Left renal cortex interstitium (tissue), 4 donors: ENCODE results near the gene TTLL6. TPM values are rescaled to one million over a fixed set of nuclear protein-coding genes. Genes with fewer than 3 reads are reported as not detected.

Experiments
- DNase-seq, 4 donors: peaks; one replicate each; pipeline ENCODE4 v3.0.0-alpha.2; 2013; ENCODE audit warnings: low read depth in 4 of 4, low spot score in 2 of 4, missing footprints in 1 of 4
- polyA plus RNA-seq, 4 donors: library from polyadenylated mRNA; unstranded; fragments of 120-200 nt; gene quantifications; one replicate each; pipeline ENCODE4 v1.2.1, GENCODE V29; 2013; ENCODE audit not compliant: insufficient read length in 4 of 4

The TTLL6 gene
- polyA plus RNA-seq, 4 donors, result 0.35 to 0.60 (median 0.47) TPM

DNA sequence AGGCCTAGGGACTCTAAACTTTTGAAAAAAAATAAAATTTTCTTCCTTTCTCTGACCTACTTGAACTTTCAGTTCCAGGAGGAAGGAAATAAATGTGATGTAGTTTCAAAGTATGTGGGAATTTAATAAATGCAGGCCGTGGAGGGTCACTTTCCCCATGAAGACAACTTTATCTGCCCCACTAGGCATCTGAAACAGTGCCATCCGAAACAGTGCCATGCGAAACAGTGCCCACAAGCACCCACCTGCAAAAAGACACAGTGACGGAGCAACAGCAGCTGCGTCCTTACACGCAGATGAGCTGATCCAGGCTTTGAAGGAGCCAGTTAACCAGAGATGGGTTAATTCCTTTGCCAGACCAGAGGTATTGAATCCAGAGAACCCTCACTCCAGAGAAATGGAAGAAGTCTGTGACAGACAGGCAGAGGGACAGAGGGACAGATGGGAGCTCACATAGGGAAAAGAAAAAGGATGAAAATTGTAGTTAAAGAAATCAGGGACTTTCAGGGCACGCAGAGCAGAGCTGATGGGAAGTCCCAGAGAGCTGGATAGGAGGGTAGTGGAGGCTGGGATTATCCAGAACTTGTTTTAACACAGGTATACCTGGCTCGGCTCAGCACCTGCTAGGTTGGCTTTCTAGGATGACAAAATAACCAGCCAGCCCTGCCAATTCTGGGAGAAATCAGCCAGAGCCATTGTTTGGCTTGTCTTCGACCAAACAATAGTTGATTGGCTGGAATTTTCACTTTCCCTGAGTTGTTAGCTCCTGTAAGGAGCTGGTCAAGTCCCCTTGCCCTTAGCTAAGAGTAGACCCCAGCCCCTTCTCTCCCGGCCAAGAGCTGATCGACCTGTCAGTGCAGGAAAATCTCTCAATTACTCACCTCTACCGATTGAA lies 71.4 kb downstream of the TTLL6 start:
- DNase-seq, result no peak

DNA sequence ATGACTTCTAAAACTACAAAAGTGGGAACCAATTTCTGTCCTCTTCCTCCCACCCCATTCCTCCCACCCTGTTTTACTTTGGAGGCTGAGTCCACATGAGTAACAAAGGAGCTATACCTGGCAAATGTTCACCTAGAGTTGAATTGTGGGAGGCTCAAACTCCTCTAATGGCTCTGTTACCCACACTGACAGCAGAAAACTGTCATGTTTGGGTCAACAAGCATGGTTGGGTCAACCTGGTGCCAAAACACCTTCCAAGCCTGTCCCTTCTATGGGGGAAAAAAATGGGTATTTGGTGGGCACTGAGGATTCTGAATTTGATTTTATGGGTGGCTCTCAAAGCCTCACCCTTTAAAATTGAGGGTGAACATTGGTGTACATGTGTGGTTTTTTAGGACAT lies 76.5 kb downstream of the TTLL6 start:
- DNase-seq, result no peak

DNA sequence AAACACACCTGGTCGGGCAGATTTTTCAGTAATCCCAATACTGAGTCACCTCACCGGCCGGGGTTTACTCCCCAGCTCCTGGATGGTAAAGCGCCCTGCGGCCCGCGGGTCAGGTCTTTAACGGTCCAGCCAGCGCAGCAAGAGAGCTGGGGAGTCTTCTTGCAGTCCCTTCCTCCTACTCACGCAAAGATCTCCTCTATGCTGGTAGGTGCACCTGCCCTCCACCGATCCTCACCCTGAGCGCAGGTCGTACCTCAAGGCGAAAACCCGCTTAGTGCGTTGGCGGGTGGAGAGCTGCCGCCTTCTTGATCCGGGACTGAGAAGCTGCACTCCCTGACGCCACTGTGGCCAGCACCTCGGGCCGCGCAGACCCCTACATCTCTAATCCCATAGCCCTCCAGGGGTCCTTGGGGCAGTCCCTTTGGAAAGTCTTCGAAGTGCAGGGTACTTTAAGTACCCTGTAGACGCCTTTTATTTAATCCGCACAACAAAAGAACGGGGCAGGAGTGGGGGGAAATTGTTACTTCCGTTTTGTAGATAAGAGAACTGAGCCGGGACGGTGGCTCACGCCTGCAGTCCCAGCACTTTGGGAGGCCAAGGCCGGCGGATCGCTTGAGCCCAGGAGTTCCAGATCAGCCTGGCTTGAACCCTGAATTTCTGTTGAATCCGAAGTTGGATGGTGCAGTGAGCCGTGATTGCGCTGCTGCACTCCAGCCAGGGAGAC lies 78.1 kb downstream of the TTLL6 start:
- DNase-seq, result no peak

DNA sequence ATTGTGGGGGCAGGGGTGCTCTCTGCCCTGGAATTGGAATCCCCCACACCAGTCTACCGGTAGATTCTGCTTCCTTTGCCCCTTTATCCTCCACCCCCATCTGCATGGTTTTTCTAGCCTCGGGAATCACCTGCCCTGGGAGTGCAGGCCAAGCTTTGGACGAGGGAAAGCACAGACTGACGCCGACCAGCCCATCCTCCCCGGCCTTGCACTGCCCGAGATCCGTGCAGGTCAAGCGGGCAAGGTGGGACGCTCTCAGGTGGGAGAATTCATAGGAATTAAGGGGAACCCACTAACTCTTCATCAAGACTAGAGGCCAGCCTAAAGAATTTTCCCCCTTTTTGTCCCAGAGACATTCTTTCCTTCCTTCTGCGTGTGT lies 78.6 kb downstream of the TTLL6 start:
- DNase-seq, result no peak

DNA sequence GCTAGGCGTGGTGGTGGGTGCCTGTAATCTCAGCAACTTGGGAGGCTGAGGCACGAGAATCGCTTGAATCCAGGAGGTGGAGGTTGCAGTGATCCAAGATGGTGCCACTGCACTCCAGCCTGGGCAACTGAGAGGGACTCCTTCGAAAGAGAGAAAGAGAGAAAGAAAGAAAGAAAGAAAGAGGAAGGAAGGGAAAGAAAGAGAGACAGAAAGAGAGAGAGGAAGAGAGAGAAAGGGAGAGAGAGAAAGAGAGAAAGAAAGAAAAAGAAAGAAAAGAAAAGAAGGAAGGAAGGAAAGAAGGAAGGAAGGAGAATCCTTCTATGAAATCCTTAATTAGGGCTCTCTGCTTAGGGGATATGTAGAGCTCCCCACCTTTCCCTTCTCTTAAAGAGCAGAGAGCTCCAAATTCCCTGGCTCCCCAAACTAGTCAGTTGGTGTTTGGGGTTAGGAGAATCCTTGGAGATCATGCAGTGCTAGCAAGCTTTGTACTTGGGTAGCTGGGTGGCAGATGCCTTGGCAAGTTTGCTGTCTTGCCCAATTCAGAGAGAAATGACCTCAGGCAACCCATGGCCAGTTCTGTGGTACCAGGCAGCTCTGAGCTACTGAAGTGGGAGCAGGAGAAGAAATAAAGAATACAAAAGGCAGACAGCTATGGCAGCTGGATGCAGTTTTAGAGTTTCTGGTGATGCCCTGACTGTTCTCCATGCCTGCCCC lies 79.5 kb downstream of the TTLL6 start:
- DNase-seq, result no peak

DNA sequence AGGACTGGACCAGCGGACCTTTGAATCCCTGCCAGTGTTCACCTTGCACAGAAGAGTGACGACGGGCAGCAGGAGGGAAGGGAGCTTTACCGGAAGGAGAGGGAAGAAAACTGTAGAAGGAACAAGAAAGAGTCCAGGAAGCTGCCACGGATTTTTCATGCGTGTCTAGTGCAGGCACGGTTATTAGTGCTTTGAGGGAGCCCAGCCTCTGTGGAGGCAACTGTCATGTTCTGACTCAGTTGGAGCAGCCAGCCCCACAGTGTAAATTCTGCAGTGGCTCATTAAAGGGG lies 82.0 kb downstream of the TTLL6 start:
- no peak for DNase-seq

DNA sequence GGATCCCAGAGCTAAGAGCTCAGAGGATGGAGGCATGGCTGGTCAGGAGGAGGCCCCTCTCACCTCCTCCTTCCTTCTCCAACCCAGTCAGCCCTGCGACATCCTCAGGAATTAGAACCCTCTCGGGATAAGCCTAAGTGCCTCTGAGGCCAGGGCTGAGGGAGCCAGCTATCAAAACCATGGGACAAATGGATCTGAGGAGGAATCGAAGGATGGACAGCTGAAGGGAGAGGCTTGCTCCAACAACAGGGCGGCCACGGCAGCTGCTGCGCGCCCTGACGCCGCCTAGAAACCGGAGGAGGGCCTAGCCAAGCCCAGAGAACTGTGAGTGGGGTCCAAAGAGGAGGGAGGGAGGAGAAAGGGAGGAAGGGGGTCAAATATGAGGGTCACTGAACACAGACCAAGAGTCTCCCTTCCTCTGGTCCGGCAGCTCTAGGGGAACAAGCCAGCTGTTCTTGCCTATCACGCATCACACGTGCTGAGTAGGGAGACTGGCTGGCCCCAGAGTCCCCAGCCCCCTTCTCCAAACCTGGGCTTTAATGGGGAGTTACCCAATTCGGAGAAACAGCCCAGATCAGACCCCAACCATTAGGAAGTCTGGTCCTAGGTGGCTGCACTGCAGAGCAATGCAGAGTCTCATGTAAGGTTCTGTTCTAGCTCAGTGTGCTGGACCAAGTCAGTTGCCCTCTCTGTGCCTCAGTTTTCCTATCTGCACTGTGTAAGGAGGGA lies 82.5 kb downstream of the TTLL6 start:
- no peak for DNase-seq

DNA sequence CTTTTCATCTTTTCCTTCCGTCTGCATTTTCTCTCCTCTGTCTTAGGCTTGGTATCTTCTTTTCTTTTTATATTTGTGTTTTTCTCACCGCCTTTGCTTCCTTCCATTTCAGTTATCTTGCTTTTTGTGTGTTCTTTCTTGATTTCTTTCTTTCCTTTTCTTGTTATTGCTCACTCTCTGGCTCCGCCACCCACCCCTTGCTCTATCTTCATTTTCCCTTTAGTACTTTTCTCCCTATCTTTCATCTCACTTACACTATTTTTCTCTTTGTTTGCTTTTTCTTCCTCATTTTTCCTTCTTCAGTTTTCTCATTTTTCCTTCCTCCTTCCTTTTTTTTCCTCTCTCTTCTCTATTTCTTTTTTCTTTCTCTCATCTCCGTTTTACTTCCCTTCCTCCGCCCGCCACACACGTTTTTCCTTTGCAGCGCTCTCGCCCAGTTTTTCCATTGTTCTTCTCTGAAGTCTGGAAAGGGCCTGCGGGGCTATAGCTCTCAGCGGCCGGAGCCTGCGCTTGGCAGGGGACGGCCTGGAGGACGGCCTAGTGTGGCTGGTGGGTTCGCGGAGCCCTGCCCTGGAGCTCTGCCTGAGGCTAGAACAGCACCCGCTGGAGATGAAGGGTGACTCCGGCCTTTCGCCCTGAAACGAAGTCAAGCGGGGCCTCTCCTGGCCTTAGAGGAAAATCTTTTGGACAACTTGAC lies 83.2 kb downstream of the TTLL6 start:
- DNase-seq, result no peak

DNA sequence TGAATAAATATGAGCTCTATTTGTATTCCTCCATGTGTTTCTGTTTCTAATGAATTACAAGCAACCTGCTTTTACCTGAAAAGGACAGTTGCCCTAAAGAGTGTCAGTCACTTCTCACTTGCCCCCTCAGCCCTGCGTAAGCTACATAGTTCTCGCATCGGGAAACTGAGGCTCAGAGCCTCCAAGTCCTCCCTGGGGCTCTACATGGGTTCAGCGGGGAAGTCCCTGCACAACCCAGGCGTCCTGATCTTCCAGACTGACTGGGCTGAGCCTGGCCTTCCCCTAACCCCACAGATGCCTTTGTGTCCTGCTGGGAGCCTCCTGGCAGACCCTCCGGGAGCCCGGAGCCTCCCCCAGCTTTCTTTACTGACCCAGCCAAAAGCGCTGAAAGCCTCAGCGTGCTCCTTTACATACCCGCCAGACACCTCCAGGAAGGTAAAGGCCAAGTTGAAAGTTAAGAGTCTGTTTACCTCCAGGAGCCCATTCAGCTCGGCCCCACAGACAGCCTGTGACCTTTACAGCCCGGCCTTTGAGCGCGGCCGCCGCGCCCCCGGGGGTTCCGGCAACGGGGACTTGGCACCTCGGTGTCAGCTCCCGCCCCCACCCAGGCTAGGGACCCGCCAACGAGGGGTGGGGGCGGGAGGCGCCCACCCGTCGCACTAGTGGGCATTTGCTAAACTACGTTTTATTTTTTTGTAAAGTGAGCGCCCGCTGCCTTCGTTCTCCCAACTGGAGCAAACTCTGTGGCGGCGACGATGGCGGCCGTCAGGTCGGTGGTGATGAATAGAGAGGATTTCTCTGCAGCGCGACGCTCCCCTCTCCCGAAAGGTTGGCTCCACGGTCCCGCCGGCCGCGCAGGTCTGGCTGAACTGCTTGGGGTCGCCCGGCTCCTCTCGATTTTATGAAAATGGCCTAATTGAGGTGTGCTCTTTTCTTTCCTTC lies 84.1 kb downstream of the TTLL6 start:
- DNase-seq, result no peak

DNA sequence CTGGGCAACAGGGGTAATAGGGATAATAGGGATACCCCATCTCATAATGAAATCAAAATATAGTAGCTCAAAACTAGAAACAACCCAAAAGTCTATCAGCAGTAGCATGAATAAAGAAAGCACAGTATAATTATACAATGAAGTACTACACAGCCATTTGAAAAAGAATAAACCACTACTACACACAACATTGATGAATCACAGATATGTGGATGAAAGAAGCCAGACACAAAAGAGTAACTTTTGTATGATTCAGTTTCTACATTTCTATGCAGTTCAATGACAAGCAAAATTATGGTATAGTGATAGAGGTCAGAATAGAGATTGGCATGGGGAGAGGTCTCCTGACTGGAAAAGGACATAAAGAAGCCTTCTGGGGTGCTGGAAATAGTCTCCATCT lies 85.7 kb downstream of the TTLL6 start:
- DNase-seq, result no peak

DNA sequence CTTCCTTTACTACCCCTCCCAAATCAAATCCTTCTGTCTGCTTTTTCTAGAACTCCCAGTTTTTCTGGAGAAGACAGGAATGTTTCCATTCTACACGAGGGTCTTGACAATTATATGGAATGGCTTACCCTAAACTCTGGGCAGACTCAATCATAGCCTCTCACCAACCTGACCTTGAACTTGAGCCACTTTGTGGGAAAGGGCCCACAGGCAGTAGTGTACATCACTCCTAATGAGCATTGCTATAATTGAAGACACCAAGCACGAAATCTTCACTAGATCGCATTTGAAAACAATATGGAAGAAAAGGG lies 86.8 kb downstream of the TTLL6 start:
- no peak for DNase-seq

DNA sequence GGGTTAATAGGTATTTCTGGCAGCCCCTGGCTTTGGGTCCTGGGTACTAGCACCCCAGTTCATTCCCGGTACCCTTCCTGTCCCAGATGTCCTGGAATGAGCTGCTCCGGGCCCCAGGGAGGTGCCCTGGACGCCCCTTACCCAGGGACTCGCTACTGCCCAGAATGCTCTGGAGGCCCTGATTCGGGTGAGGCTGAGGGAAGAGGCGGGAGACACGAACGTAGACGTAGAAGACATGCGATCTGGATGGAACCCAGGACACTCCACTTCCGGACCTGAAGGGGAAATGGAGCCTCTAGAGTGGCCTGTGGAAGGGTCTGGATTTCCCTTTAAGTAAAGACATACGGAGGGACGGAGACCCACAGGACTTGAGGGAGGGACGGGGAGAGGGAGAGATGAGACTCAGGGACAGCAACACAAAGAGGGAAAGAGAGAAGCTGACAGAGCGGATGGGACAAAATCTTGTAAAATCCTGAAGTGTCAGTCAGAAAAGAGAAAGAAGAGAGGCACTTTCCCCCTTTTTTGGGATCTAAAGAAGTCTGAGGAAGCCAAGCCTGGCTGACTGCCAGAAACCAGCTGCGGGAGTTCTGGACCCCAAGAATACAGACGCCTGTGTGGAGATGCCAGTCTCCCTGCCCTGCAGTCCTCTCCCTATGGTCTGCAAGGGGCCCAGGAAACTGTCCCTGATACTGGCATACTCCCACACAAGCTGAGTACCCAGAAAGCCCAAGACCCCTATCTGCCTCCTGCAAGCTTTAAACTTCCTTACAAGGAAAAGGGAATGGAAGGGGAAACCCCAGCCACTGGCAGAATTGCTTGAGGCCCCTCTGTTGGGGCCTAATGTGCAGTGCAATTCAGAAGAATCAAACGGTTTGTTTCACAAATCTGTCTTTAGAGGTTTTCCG lies 87.4 kb downstream of the TTLL6 start:
- no peak for DNase-seq

DNA sequence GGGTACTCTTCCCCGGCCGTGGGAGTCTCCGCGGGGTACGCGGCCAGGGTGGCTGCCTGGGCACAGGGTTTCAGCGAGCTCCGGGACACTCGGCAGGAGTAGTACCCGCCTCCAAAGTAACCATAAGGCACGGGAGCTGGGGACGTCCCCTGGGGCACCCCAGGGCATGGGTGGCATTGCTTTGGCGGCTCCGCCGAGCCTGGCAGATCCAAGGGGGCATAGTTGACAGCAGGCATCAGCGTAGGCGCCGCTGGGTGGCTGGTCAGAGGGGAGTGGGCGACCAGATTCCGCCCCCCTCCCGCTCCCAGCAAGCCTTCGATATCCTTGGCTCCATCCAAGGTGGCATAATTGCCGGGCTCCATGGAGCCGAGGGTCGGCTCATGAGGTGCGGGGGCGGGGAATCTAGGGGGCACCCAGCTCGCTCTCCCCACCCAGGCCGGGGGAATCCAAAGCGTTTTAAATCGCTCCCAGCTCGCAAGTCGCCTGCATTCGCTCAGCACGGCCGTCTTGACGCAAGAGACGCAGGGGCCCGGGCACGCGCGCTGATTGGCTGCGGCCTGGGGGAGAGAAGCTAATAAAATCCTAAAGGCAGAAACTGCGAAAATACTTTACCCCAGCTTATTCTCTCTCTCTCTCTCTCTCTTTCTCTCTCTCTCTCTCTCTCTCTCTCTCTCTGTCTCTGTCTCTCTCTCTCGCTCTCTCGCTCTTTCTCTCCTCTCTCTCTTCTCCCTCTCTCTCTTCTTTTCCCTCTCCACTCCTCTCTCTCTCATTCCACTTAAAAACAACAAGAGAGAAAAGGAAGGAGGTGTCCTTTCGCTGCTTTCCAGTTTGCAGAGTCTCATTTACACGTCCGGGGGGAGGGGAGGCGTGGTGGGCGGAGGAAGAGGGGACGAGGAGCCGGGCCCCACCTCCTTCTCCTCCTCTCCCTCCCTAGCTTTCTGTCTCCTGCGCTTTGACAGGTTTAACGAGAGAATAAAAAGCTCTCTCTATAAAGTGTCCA lies 88.5 kb downstream of the TTLL6 start, which contains the start of gene HOXB13:
Gene HOXB13, minus strand, starts transcription at position 519 of the 1,000 bp plus-strand sequence. Its CDS starts 157 bp downstream, at position 362.
- DNase-seq, result no peak

DNA sequence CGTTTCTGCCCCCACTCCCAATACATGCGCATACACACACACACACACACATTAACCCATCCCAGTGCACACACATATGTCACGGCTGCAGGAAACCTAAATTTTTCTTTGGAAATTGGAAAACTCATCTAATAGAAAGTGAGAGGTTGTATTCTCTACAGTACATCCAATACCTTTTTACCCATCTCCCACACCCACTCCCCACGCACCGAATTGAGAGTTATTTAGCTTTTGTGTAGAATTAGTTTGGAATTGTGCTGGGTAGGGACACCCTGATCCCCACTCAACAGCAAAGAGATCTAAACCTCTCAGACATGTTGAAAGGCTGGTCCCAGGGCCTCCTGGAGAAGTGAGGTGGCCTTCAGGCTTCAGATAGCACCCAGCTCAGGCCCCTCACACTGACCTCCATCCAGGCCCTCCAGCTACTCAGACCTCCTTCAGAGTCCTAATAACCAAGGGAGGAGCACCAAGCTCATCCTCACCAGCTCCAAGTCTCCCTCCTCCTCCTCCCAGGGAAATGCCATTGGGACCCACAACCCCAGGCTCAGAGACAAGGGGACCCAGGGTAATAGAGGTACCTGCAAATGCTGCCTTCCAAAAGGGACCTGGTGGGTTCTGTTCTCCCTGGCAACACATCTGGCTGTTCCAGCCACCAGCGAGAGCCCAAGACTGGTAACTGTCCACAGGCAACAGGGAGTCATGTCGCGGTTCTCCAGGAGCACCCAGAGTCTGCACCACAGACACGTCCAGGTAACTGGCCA lies 89.4 kb downstream of the TTLL6 start:
- no peak for DNase-seq

DNA sequence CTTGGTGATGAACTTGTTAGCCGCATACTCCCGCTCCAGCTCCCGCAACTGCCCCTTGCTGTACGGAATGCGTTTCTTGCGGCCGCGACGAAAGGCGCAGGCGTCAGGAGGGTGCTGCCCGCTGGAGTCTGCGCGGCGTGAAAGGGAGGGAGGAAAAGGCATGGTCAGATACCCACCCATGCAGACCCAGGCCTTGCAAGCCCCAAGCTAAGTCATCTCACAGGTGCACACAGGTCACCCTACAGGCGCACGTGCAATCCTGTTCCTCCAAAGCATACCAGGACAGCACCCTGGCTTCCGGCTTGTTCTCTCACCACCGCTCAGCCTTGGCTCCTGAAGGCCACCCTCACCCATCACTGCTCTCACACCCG lies 90.1 kb downstream of the TTLL6 start:
- no peak for DNase-seq
